ENCODE results near the gene PIK3AP1. TPM values are rescaled to one million over a fixed set of nuclear protein-coding genes. Genes with fewer than 3 reads are reported as not detected.

Gene PIK3AP1
- total RNA-seq, 1 experiment from 2014 or later, result 1.7 TPM

DNA sequence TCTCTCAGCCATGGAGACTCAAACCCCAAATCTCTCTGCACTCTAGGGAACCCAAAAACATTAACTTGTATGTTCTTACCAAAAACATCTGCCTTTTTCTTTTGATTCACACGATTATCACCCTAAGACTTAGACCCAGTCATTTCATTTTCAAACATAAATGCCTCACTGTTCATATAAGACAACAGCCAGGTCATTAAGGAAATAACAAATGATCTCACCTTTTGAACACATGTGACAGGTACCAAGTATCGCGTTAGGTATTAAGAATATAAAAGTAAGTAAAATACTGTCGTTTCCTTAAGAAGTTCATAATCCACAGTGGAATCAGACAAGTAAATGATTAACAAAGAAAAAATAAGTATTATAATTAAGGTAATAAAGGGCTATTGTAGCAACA lies 142.3 kb downstream of the PIK3AP1 start:
- peaks cover 24 to 30% of the 10 kb centered on the region in 2 experiments for H3K4me1 Mint-ChIP-seq
- no CpG with 5 or more reads among the region's 4 CpGs for WGBS (ENCODE audit: extremely low coverage, insufficient read length, low lambda C conversion rate)
- no peak overlapping the region for H3T11ph ChIP-seq (ENCODE audit: low read length)
- peaks cover 9 to 21% (median 18%) of the 10 kb centered on the region in 3 experiments; a peak in 6 of 7 replicates for H3K36me3 Mint-ChIP-seq (ENCODE audit: insufficient read depth in 1 of 3, low read depth in 3 of 3)
- peaks cover 26% of the 10 kb centered on the region; the same call in 1 of the 2 replicates for H3K79me2 ChIP-seq (ENCODE audit: insufficient read depth, low read length)
- no peak overlapping the region for H2AFZ ChIP-seq (ENCODE audit: low read length)
- no peak overlapping the region for H2BK12ac ChIP-seq (ENCODE audit: insufficient read length, low read depth, low read length)
- H3K18ac ChIP-seq (ENCODE audit: insufficient read length, low read depth, low read length), result no peak overlapping the region
- H3K9me3 Mint-ChIP-seq, result no peaks in the 10 kb centered on the region
- no peaks in the 10 kb centered on the region for H3K23me2 ChIP-seq (ENCODE audit: insufficient read length, low read depth, low read length, poor library complexity, severe bottlenecking)
- H3K9ac ChIP-seq (ENCODE audit: extremely low read depth, insufficient read length, low read length), result no peak overlapping the region
- H3K4me2 ChIP-seq (ENCODE audit: insufficient read depth, insufficient read length, low read length), result no peak overlapping the region
- no peak overlapping the region for H4K91ac ChIP-seq (ENCODE audit: insufficient read length, low read depth, low read length)
- TF ChIP-seq, protein P1, sequence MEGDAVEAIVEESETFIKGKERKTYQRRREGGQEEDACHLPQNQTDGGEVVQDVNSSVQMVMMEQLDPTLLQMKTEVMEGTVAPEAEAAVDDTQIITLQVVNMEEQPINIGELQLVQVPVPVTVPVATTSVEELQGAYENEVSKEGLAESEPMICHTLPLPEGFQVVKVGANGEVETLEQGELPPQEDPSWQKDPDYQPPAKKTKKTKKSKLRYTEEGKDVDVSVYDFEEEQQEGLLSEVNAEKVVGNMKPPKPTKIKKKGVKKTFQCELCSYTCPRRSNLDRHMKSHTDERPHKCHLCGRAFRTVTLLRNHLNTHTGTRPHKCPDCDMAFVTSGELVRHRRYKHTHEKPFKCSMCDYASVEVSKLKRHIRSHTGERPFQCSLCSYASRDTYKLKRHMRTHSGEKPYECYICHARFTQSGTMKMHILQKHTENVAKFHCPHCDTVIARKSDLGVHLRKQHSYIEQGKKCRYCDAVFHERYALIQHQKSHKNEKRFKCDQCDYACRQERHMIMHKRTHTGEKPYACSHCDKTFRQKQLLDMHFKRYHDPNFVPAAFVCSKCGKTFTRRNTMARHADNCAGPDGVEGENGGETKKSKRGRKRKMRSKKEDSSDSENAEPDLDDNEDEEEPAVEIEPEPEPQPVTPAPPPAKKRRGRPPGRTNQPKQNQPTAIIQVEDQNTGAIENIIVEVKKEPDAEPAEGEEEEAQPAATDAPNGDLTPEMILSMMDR (conservative IDR thresholded peaks at IDR 0.05), result no peak
- H3K27ac Mint-ChIP-seq, result peak overlapping the region in 1 of 3 experiments; percentile 30; a peak in 1 of 7 replicates
- H2BK5ac ChIP-seq (ENCODE audit: insufficient read length, low read length), result no peak overlapping the region
- no peak overlapping the region for H3K4ac ChIP-seq (ENCODE audit: low read depth, low read length)
- no peak overlapping the region for H3K4me3 Mint-ChIP-seq
- DNase-seq, result no peak
- H3K79me1 ChIP-seq (ENCODE audit: insufficient read depth, low read depth, low read length, poor library complexity, severe bottlenecking), result peaks cover 4% of the 10 kb centered on the region
- H3K23ac ChIP-seq (ENCODE audit: insufficient read length, low read depth, low read length), result no peak overlapping the region
- H2BK20ac ChIP-seq (ENCODE audit: low read depth, low read length, poor library complexity, severe bottlenecking), result no peak overlapping the region
- no peak overlapping the region for H4K8ac ChIP-seq (replicated peaks; ENCODE audit: insufficient read length, low read depth, low read length)
- no peak overlapping the region for H3K56ac ChIP-seq (ENCODE audit: insufficient read length, low read depth, low read length)
- no peak overlapping the region for H3K14ac ChIP-seq (ENCODE audit: insufficient read depth, low read length)
- no peak overlapping the region for H4K5ac ChIP-seq (ENCODE audit: insufficient read length, low read depth, low read length)
- no peak overlapping the region for H2BK15ac ChIP-seq (ENCODE audit: low read depth, low read length)
- no peak overlapping the region for H3K27ac ChIP-seq (ENCODE audit: insufficient read length, low read depth, low read length)
- H3K27me3 ChIP-seq (ENCODE audit: insufficient read depth, low read length), result no peaks in the 10 kb centered on the region
- H3K9me3 ChIP-seq (ENCODE audit: control insufficient read depth, low read depth, low read length), result no peaks in the 10 kb centered on the region
- H3K4me1 ChIP-seq (ENCODE audit: insufficient read depth, low read length), result no peaks in the 10 kb centered on the region
- no peaks in the 10 kb centered on the region for H3K27me3 Mint-ChIP-seq (ENCODE audit: low read depth)
- no peak overlapping the region for H2BK120ac ChIP-seq (ENCODE audit: low read depth, low read length, poor library complexity, severe bottlenecking)
- no peaks in the 10 kb centered on the region for H4K20me1 ChIP-seq (ENCODE audit: control insufficient read depth, insufficient read depth, insufficient read length)
- H2AK5ac ChIP-seq (ENCODE audit: insufficient read length, low read length), result no peak overlapping the region

Measured in H9 (cell line).